ENCODE data around the gene GPAT3. TPM values are rescaled to one million over a fixed set of nuclear protein-coding genes. Genes with fewer than 3 reads are reported as not detected.

GPAT3 gene
- total RNA-seq = 2.4 and 3.2 TPM in 2 replicates

GRCh38 chr4:83535520-83536361, at the start of gene GPAT3:
GPAT3 (plus strand) TSS chr4:83536108; CDS start chr4:83536623, 515 bp downstream.

Other genes with a start within 250 kb of the GPAT3 start
- 0.59 and 1.0 TPM in 2 replicates for gene HPSE, start 201.3 kb upstream of the GPAT3 start, total RNA-seq
- 6.7 and 7.1 TPM in 2 replicates for gene HELQ, start 80.3 kb upstream of the GPAT3 start, total RNA-seq
- gene MRPS18C, start 80.0 kb upstream of the GPAT3 start, total RNA-seq = 32.3 and 47.9 TPM in 2 replicates
- 9.7 and 12.4 TPM in 2 replicates for gene ABRAXAS1, start 51.0 kb upstream of the GPAT3 start, total RNA-seq

Measured in bronchus fibroblast of lung (primary cell).